ENCODE measurements around the gene SAFB2.

Gene SAFB2

DNA sequence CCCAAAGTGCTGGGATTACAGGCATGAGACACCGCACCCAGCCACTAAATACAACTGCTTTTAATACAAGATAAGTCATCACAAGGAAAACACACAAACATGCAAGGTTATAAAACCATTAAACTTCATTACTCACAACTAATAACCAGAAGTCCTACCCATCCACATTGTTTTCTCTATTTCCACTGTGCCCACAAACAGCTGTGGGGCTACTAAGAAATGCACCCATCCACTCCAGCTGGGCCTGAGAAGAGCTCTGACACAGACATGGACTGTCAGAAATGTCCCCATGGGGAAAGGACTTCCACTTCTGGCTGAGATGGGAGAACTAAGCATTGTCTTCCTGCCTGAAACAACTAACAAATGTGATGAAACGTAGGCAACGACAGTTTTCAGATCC lies 17.2 kb downstream of the SAFB2 start:
- no peak for DNase-seq

DNA sequence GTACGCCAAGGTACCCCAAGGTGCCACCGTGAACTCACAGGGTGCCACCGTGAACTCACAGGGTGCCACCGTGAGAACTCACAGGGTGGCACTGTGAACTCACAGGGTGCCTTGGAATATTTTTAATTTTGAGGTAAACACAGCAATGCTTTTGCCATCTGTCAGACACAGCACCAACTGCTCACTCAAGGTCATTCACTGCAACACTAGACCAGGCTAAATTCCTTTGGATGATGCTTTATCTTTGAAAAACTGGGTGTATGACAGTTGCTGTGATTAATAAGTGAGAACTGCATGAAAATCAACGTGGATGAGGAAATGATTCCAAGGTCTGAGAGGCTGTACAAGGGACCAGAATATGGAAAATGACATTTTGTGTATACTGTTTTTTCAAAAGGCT lies 18.9 kb downstream of the SAFB2 start:
- no peak for DNase-seq

DNA sequence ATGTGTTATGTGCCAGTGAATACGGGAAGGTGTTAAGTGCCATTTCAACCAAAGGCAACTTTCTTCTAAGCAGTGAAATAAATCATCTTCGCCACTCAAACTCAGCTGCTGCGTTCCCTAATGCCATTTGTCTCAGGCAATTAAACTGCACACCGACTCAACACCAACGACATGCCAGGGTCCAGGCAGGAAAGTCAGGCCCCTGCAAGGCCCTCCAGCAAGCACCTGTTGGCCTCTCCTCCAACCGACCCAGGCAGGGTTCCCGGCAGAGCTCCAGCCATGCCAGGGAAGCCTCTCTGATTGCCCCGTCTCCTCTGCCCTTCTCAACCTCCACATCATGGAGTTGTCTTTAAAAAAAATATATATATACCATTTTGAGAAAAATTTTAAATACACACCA lies 21.8 kb downstream of the SAFB2 start:
- no peak for DNase-seq

DNA sequence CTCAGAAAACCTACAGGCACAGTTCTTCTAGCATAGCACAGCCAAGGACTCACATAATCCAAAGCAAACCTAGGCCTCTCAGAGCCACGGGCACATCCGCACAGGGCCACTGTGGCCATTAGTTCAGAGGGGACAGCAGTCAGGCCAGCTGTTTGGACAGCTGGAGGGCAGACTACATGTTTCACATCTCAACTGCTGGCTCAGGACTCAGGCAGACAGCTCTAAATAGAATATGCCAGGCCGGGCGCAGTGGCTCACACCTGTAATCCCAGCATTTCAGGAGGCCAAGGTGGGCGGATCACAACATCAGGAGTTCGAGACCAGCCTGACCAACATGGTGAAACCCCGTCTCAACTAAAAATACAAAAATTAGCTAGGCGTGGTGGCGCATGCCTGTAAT lies 26.8 kb downstream of the SAFB2 start:
- no peak for DNase-seq

DNA sequence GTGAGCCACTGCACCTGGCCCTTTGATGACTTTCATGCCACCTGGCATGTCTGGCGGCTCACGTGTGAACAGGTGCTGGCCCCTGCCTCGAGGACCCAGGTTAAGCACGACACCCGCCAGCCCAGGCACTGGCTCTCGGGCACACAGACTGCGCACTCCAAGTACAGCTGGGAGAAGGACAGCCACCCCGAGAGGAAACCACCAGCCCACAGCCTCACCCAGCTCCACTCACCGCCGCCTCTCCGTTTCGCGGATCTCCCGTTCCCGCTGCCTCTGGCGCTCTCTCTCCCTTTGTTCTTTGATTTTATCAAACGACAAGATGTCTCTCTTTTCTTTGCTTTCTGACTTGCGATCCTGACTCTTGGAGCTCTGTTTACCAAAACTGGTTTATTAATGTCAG lies 27.4 kb downstream of the SAFB2 start:
- DNase-seq: no peak

DNA sequence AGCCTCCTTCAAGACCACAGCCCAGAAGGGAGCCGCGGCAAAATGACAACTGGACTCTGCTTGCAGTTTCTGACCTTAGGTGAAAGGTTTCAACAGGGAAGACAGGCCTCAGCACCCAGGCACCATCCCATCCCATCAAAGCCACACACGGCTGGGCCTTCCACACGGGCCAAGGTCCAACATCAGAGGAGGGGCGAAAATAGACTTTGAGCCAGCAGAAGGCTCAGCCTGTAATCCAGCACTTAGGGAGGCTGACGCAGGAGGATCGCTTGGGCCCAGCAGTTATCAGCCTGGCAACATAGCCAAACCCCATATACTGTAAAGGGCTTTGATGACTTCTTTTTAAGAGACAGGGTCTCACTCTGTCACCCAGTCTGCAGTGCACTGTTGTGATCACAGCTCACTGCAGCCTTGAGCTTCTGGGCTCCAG lies 28.0 kb downstream of the SAFB2 start:
- no peak for DNase-seq

DNA sequence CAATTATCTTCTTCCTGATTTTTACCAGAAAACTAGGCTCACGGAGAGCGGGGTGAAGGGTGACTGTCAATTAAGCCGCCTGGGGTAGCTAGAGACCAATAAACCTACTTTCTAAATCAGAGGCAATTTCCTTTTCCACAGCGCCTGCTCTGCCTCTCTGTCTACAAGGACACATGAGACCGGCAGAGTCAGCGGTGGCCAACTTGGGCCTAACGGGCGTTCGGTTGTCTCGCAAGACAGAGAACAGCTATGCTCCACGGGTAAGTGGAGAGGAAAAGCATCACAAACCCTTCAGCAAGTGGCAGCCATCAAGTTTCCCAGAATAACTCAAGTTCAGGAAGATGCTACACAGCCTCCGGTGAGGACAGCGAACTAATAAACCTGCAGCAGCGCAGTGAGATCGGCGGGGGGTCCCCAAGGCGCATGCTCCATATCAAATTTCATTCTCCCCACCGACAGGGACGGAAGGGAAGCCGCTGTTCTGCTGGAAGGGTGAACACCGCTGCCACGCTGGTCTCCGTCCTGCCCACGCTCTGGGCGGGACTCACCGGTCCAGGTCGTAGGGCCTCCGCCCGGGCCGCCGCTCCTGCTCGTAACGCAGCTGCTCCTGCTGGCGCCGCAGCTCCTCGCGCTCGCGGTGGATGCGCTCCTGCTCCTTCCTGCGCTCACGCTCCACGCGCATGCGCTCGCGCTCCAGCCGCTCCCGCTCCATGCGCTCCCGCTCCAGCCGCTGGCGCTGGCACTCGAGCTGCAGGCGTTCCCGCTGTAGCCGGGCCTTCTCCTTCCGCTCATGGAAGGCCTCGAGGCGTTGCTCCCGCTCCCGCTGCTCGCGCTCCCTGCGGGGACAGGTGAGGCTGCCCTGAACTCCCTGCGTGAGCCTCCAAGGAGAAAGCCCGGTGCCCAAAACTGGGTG lies 29.0 kb downstream of the SAFB2 start:
- no peak for DNase-seq

DNA sequence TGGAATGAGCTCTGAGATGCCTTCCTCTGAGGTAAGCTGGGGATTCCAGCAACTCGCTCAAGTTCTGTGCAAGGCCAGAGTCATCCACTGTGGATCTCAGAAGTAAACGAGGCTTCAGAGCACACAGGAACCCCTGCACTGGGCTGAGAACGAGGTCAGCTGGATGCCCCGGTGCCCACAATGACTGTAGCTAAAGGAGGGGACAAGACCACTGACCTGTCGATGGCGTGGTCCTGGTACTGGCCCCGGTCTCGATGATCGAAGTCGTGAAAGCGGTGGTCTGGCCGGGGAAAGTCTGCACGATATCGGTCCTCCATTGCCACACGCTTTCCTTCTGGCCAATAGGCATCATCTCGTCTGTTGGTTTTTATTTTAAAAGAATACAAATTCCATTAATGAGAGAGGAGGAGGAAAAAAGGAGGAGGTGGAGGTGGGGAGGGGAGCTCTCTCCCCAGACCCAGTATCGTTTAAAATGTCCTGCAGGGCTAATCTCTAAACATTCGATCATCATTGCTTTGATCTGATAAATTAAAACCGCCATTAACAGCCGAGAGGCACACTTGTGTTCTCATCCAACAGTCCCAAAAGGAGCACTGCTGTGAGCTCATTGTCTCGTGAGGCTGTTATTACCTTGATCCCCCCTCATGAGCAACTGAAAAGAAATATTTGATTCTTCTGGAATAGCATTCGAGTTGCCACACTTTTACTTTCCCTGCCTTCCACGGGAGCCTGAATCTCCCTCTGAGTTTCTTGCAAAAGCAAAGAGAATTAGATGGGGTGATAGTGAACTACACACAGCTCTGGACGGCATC lies 29.8 kb downstream of the SAFB2 start:
- no peak for DNase-seq

DNA sequence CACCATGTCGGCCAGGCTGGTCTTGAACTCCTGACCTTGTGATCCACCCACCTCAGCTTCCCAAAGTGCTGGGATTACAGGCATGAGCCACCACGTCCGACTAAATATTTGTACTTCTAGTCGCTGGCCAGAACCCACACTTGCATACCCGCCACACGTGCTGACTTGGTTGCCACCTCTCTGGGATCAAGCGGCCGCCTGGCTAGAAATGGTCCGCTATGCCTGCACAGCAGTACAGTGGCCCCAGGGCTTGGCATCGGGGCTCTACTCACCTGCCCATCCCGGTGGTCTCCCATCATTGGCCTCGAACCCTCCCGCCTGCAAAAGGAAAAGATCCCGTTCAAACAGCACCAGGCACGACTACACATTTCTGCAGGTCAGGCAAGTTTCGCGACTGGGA lies 31.1 kb downstream of the SAFB2 start:
- DNase-seq: no peak

DNA sequence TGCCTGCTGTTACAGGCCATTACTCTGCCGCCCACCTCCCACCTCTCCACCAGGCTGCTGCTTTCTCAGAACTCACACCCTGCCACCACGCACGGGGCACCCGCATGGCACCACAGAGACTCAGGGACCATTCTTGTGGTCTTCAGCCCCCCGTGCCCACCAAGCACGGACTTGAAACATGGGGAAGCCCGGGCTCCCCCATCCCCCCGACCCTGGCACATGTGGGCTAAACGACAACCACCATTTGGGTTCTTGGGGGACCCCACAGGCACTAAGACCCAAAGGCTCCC lies 31.8 kb downstream of the SAFB2 start:
- no peak for DNase-seq

DNA sequence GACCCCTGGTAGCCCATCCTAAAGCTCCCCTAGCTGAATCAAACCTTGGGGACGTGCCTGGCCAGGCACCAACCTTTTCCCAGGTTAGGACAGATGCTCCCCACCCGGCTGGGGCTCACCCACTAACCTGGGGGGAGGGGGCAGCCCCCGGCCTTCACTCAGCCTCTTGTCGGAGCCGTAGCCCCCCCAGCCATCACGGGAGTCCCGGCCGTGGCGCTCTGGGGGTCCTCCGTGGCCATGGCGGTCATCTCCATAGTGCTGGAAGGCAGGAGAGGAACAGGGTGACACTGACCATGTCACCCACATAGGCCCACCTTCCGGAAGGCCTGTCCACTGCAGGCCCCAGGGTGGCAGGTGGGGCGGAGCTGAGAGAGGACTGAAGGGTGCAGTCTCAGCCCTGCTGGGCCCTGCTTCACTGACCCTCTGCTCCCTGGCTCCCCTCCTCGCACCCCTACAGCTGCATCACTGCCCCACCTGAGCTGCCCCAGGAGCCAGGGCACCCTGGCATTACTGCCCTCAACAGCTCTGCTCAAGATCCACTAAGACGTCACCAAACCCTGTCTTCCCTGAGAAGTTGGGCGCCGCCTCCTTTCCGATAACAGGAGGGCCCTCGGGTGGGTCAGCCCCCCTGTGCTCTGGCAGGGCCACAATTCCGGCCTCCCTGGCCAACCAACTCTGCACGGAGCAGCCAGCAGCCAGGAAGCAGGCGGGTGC lies 32.3 kb downstream of the SAFB2 start:
- DNase-seq: no peak

DNA sequence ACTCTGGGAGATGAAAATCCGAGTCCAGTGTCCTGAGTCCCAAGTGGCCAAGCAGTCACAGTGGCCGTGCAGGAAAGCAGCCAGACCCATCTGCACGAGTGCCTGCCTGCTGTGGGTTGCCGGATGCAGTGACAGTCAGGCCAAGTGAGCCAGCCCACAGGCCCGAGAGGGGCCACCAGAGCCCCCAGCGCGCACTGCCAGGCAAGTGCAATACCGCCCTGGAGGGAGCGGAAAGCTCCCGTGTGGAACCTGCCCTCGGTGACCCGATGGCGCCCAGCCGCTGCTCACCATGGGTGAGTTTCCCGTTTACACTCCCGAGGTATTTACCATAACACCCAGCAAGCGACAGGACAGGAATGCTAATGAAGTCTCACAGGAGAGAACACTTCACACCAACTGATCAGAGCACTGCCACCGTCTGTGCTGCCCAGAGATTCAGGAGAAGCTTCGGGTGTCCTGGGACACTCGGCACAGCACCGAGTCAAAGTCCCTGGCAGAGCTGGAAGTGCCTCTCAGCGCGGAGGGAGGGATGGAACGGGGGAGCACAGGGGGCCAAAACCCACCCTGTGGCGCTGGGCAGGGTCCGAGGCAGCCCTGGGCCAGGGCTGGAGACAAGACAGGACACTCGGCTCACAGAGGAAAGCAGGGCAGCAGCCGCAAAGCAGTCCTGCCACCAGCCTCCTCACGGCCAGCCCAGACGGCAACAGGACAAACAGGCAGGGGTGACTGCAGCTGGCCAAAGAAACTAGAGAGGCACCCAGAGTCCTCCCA lies 33.5 kb downstream of the SAFB2 start:
- DNase-seq: no peak

DNA sequence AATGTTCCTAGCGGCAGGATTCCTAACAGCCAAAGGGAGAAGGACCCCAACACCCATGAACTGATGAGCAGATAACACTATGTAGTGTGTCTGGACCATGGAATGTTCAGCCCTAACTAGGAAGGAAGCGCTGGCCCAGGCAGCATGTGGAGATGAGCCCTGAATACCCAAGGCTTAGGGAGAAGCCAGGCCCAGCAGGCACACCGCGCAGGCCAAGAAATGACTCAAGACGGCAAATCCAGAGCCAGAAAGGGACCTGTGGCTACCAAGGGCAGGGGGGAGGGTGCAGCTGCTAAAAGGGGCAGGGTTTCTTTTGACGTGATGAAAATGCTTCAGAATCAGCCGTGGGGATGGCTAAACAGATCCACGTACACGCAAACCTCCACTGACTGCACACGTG lies 34.1 kb downstream of the SAFB2 start:
- DNase-seq: no peak

DNA sequence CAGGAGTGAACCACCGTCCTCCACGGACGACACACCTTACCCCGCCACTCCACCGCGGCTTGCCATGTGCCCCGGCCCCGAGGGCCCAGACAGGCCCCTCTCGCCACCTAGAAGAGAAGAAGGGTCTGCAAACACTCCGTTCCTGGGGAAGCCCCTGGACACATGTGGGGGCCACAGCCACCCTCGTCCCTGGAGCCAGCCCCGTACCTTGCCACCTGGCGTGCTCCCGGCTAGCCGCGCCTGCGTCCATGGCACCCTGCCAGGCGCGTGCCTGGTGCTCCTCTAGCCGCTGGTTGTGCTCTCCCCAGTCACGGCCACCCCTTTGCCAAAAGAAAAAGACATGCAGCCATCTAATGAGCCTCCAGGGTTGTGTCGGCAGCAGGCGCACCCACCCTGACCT lies 34.9 kb downstream of the SAFB2 start:
- DNase-seq: no peak

DNA sequence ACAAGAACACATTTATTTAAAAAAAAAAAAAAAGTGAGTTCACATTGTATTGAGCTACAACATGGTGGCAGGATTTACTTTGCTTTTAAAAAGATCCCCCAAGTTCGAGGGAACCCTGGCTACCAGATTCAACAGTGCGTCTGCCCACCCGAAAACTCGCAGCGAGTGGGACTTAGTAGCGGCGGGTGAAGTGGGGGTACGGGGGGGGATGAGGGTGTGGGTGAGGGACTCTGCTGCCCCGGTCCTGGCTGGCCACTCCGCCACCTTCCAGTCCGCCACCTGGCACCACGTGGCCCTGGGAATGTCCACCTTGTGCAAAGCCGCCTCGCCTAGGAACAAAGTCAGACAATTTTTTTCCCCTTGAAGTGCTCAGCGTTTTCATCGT lies 35.5 kb downstream of the SAFB2 start:
- DNase-seq: no peak

DNA sequence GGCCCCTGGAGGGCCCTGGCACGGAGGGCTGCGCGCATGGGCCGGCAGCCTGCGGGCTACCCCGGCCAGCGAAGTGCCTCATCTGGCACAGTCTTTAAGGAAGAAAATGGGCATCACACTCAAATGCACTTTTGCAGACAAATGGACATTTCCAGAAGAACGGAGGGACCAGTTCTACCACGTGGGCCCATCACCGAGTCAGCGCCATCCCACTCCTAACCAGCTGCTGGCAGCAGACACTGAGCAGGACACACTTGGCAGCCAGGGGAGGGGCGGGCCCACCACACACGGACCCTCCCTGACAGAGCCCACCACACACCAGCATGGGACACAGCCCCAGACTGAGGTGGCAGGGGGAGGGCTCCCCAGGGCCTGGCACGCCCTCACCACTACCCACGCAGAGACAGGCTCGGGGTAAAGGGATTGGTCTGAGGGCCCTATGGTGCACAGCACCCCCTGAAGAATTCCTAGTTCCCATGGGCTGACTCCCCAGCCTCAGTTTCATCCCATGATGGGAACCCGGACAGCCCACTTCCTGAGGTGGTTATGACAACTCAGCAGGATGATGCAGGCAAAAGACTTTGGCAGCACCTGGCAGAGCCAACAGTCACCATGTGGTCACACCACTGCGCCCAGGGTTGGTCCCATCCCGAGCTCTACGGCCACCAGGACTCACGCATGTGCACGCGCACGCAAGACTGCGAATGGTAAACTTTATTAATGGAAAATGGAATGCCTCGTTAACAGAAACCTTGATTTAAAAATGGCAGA lies 36.1 kb downstream of the SAFB2 start:
- no peak for DNase-seq

DNA sequence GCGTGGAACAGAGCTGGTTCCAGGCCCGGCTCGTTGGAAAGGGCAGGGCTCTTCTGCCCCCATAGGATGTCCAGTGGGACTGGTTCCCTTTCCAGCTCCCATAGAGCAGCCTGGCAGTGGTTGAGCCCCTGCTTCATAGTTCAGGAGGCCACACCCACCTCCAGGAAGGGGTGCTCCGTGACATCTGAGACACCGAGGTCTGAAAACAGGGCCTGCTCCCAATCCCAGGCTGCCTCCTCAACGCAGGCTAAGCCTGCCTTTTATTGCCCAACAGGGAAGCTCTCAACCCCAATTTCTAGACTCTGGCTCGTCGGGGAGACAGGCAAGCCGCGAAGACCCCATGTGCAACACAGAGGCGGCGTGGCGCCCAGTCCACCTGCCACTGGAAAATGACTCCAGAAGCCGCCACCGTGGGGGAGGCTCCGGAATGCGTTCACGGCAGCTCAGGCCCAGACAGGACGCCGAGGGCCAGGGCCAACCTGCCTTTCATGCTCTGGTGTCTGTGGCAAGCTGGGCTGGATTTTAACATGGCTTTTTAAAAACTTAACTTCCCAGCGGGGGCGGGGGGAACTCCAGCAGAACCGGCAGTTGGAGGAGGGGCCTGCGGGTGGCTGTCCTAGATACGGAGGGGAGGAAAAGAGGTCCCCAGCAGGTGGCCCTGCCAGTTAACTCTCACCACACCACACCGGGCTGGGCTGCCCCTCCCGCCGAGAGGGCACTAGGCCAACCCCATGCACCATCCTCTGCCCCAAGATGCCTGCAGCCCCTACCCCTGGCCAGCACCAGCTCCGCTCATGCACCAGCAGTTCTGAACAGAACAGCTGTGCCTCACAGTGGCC lies 36.9 kb downstream of the SAFB2 start:
- DNase-seq: peak; percentile 62

DNA sequence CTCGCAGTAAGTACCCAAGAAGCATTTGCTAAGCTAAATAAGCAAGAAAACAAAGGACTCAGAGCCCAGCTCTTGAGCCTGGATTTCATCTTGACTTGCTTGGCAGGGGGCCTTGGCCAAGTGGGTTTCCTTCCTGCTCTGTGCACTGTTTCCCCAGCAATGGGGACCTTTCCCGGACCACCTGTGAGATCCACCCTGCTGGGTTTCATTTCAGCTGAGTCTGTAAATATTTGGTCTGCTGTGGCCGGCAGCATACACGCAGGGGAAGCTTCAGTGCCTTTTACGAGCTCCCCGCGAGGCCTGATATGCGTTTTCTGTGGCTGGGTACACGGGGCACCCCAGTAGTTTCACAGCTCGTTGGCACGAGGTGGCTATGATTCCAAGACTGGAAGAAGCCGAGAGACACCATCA lies 42.4 kb downstream of the SAFB2 start:
- no peak for DNase-seq

DNA sequence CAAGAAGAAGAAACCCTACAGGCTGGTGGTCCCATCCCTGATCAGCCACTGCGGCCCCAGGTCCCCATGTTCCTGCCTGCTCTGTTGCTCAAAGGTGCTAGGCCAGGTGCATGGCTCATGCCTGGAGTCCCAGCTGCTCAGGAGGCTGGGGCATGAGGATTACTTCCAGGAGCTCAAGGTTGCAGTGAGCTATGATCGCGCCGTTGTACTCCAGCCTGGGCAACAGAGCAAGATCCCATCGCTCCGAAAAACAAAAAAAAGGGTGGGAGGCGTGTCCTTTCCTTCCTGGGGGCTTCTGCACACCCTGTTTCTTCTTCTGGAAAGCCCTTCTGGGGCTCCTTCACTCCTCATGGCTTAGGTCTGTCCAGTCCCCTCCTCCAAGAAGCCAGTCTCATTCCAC lies 42.9 kb downstream of the SAFB2 start:
- DNase-seq: no peak

DNA sequence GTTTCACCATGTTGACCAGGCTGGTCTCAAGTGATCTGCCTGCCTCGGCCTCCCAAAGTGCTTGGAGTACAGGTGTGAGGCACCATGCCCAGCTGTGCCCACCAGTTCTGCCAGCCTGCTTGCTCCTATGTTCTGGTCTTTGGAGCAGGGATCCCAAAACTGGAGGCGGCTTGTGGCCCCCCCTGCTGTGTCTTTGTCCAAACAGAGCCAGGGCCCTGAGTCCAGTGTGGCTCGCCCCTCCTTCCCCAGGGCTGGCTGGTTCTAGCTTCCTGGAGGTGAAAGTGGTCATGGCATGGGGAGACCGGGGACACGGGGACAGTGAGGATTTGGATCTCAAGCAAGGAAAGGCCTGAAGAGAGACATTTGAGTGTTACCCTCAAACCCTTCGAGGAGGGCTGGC lies 43.3 kb downstream of the SAFB2 start:
- no peak for DNase-seq
